Testis (tissue), 3 donors: Measurements from ENCODE around the gene ZNF678. TPM values are rescaled to one million over a fixed set of nuclear protein-coding genes. Genes with fewer than 3 reads are reported as not detected.
"Not testable (repeated sequence)": the region's sequence is repeated elsewhere in the genome, so short reads cannot be mapped to it uniquely, and the experiment has no call there.

ENCODE experiments used
- DNase-seq: peaks from one replicate; pipeline ENCODE4 v3.0.0-alpha.2; 2019
- H3K27ac ChIP-seq, 2 donors: fragments of 200-600 bp; sonication (generic); one replicate each; pipeline ENCODE4 v1.5.1; 2019
- H3K27me3 ChIP-seq: fragments of 200-600 bp; sonication (generic); one replicate; pipeline ENCODE4 v1.5.1; 2019
- H3K36me3 ChIP-seq: fragments of 200-600 bp; sonication (generic); one replicate; pipeline ENCODE4 v1.5.1; 2017; ENCODE audit warnings: low read depth; ENCODE audit errors: missing control alignments
- H3K4me1 ChIP-seq: fragments of 200-600 bp; sonication (generic); one replicate; pipeline ENCODE4 v1.5.1; 2019
- H3K4me3 ChIP-seq, 2 donors: fragments of 200-600 bp; sonication (generic); one replicate each; pipeline ENCODE4 v1.5.1; 2017 to 2019
- H3K9me3 ChIP-seq: fragments of 200-600 bp; sonication (generic); one replicate; pipeline ENCODE4 v1.5.1; 2017
- POLR2A ChIP-seq: fragments of 450-650 bp; IDR thresholded peaks from one replicate; pipeline ENCODE4 v1.6.1; 2017; ENCODE audit warnings: antibody characterized with exemption, mild to moderate bottlenecking, moderate library complexity
- WGBS, 2 donors: methylation state at CpG; one replicate each; pipeline ENCODE4 v1.1.5; 2018; 5-methylcytosine and 5-hydroxymethylcytosine counted together
- intact Hi-C: fragments of 100-400 bp; cut with DNase I; formaldehyde crosslinking; loops from one replicate; pipeline ENCODE4 v1.15.1; 2023; ENCODE audit warnings: low total_unique reads
- polyA plus RNA-seq: library from polyadenylated mRNA; stranded (reverse); fragments of 350-450 nt; fragmentation: Illumina TruSeq; extraction: RNeasy Lipid Tissue Mini Kit (QIAGEN cat#74804); gene quantifications from one replicate; pipeline ENCODE4 v1.2.3, GENCODE V29; 2014; ENCODE audit warnings: low read depth, low replicate concordance; ENCODE audit not compliant: insufficient read depth
- total RNA-seq, 2 donors: library from RNA; depleted of rRNA; stranded (reverse); fragments of >200 nt; gene quantifications; one replicate each; pipeline ENCODE4 v1.2.3, GENCODE V29; 2016
- TF ChIP-seq, protein P1 (sequence below), 3 experiments: fragments of 450-650 bp in 2 of 3; fragments of 200-600 bp in 1 of 3; sonication (generic) in 1 of 3; IDR thresholded peaks; one replicate each; pipeline ENCODE4 v1.5.1; 2016 to 2019; ENCODE audit warnings: antibody characterized with exemption in 3 of 3, mild to moderate bottlenecking in 2 of 3, moderate library complexity in 1 of 3

The ZNF678 gene
- total and polyA plus RNA-seq, 3 donors from 2014 or later = 3.2 to 18.6 (median 12.8) TPM

GRCh38 chr1:227577500-227577899 lies 14.1 kb downstream of the ZNF678 start:
- intact Hi-C loops = no loop called here
- Histone ChIP-seq H3K36me3 (no peaks in the 10 kb centered on the region), H3K4me3 (no peak overlapping the region), H3K27me3 (no peaks in the 10 kb centered on the region), H3K9me3 (no peaks in the 10 kb centered on the region), H3K4me1 (no peaks in the 10 kb centered on the region), H3K27ac (no peak overlapping the region)
- TF ChIP-seq, protein P1, sequence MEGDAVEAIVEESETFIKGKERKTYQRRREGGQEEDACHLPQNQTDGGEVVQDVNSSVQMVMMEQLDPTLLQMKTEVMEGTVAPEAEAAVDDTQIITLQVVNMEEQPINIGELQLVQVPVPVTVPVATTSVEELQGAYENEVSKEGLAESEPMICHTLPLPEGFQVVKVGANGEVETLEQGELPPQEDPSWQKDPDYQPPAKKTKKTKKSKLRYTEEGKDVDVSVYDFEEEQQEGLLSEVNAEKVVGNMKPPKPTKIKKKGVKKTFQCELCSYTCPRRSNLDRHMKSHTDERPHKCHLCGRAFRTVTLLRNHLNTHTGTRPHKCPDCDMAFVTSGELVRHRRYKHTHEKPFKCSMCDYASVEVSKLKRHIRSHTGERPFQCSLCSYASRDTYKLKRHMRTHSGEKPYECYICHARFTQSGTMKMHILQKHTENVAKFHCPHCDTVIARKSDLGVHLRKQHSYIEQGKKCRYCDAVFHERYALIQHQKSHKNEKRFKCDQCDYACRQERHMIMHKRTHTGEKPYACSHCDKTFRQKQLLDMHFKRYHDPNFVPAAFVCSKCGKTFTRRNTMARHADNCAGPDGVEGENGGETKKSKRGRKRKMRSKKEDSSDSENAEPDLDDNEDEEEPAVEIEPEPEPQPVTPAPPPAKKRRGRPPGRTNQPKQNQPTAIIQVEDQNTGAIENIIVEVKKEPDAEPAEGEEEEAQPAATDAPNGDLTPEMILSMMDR (IDR thresholded peaks at IDR 0.05) = no peak
- no peak for TF ChIP-seq POLR2A
- no peak for DNase-seq

GRCh38 chr1:227583354-227583753 lies 20.0 kb downstream of the ZNF678 start:
- Histone ChIP-seq H3K27ac (no peak overlapping the region), H3K9me3 (no peaks in the 10 kb centered on the region), H3K4me3 (no peak overlapping the region), H3K27me3 (no peaks in the 10 kb centered on the region), H3K36me3 (no peaks in the 10 kb centered on the region), H3K4me1 (no peaks in the 10 kb centered on the region)
- no peak for TF ChIP-seq POLR2A
- TF ChIP-seq, protein P1 (IDR thresholded peaks at IDR 0.05) = no peak
- no peak for DNase-seq
- intact Hi-C loops = no loop called here
- 90 to 95% methylated on average over 2 of the region's 2 CpGs for WGBS, 2 donors

DNA sequence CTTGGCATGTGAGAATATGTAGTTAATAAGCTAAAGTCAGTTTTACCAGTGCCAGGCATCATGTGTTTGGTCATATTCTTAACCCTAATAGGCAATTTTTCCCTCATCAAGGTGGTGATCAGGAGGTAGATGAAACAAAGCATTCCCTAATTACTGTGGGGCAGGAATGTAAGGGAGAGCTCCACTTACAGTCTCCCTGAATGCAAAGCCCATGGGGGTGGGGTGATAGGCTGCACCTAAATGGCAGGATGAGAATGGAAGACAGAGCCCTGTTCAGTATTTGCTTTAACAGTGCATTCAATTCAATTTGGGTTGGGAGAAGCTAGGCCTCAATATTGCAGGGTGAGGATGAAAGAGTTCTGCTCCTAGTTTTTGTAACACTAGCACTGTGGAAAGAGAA lies 23.4 kb downstream of the ZNF678 start:
- intact Hi-C loops = no loop called here
- H3K4me1 ChIP-seq = no peaks in the 10 kb centered on the region
- H3K27ac ChIP-seq = no peak overlapping the region
- no peaks in the 10 kb centered on the region for H3K36me3 ChIP-seq
- no peaks in the 10 kb centered on the region for H3K9me3 ChIP-seq
- no peak for DNase-seq
- TF ChIP-seq POLR2A = no peak
- TF ChIP-seq, protein P1 (IDR thresholded peaks at IDR 0.05) = no peak
- H3K4me3 ChIP-seq = no peak overlapping the region
- no peaks in the 10 kb centered on the region for H3K27me3 ChIP-seq

- no peak overlapping the region for H3K27ac ChIP-seq
- 93 to 96% methylated on average over 1 of the region's 1 CpG for WGBS, 2 donors
Measured at GRCh38 chr1:227587968-227588367, 24.6 kb downstream of the ZNF678 start.

DNA sequence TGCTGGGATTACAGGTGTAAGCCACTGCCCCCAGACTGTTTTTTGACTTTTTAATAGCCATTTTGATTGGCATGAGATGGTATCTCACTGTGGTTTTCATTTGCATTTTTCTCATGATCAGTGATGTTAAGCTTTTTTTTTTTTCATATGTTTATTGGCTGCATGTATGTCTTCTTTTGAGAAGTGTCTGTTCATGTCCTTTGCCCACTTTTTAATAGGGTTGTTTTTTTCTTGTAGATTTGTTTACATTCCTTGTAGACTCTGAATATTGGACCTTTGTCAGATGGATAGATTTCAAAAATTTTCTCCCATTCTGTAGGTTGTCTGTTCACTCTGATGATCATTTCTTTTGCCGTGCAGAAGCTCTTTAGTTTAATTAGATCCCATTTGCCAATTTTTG lies 25.4 kb downstream of the ZNF678 start:
- H3K27ac ChIP-seq, H3K36me3 ChIP-seq, H3K4me1 ChIP-seq, H3K9me3 ChIP-seq, DNase-seq, H3K4me3 ChIP-seq, H3K27me3 ChIP-seq, intact Hi-C loops: not testable (repeated sequence)
- 93 to 100% methylated on average over 1 of the region's 1 CpG for WGBS, 2 donors

More at GRCh38 chr1:227587968-227588367, 24.6 kb downstream of the ZNF678 start:
- Histone ChIP-seq H3K27me3 (no peaks in the 10 kb centered on the region), H3K4me1 (no peaks in the 10 kb centered on the region), H3K36me3 (no peaks in the 10 kb centered on the region), H3K9me3 (no peaks in the 10 kb centered on the region), H3K4me3 (no peak overlapping the region)
- TF ChIP-seq, protein P1 (IDR thresholded peaks at IDR 0.05) = no peak
- TF ChIP-seq POLR2A = no peak
- DNase-seq = no peak
- intact Hi-C loops = no loop called here

DNA sequence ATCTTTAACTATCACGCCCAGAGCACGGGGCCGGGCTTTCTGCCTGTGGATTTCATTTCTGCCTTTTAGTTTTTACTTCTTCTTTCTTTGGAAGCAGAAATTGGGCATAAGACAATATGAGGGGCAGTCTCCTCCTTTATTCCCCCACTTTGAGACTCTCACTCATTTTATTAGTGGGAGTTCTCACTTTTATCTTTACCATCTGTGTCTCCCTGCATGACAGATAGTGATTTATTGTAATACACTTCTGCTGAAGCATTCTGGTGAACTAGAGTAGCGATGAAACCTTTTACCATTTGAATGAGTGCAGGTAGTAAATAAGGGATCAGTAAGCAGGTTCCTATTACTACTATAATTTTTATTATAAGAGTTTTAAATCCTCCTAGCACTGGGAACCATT lies 26.4 kb downstream of the ZNF678 start:
- H3K4me3 ChIP-seq, H3K27me3 ChIP-seq, H3K36me3 ChIP-seq, H3K9me3 ChIP-seq, H3K27ac ChIP-seq, H3K4me1 ChIP-seq, DNase-seq, intact Hi-C loops: not testable (repeated sequence)
- 83 to 93% methylated on average over 4 of the region's 4 CpGs for WGBS, 2 donors

GRCh38 chr1:227596222-227596621 lies 32.9 kb downstream of the ZNF678 start:
- H3K4me1 ChIP-seq, intact Hi-C loops, H3K27me3 ChIP-seq, H3K4me3 ChIP-seq, H3K36me3 ChIP-seq, H3K27ac ChIP-seq, DNase-seq, H3K9me3 ChIP-seq: not testable (repeated sequence)
- WGBS, 2 donors = 87 to 96% methylated on average over 6 of the region's 6 CpGs
